ENCODE measurements around the gene CYFIP1. TPM values are rescaled to one million over a fixed set of nuclear protein-coding genes. Genes with fewer than 3 reads are reported as not detected.
A peak's percentile ranks its signal among the peaks of the same experiment; 100 is the strongest.

Gene CYFIP1
- total RNA-seq, 1 donor from 2014 or later = 98.3 TPM

DNA sequence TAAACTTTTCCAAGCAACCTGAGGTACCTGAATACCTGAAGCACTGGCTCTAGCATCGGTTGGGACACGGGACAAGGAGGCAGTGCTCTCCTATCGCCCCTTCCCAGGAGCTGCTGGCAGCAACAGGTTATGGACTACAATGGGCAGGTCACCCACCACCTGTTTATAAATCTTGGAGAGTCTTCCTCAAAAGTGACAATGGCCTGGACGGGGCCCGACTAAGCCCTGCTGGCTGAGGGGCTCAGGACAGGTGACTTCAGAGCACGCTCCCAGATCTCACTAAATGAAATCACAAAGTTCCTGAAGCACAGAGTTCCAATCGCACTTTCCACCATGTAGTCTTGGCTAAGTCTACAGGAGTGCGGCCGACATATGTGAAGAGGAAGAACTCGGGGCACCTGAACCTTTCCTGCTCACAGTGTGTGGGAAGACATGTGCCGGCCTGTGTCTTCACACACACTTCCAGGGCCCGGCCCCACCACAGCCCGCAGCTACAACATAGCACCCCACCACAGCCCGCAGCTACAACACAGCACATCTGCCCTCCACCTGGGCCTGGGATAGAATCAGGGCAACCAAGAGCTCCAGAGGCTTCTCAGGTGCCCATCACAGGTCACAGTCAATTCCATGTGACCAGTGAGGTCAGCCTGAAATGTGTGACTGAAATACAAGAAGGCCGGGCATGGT lies 12.9 kb downstream of the CYFIP1 start:
- DNase-seq (ENCODE audit: low spot score in 2 of 2, unreplicated experiment in 2 of 2) = no peak
- H3K9me3 Mint-ChIP-seq = peaks cover 12% of the 10 kb centered on the region

GRCh38 chr15:22966321-22967083 lies 13.7 kb downstream of the CYFIP1 start:
- Mint-ChIP-seq H3K27ac (no peak overlapping the region), H3K9me3 (peaks cover 12% of the 10 kb centered on the region), H3K27me3 (ENCODE audit: low read depth) (no peaks in the 10 kb centered on the region)

More for the DNA sequence above, 12.9 kb downstream of the CYFIP1 start:
- peaks cover 14% of the 10 kb centered on the region for H3K4me1 Mint-ChIP-seq
- no peak overlapping the region for H3K27ac Mint-ChIP-seq
- TF ChIP-seq CTCF (IDR thresholded peaks at IDR 0.05; ENCODE audit: unreplicated experiment) = no peak
- H3K36me3 Mint-ChIP-seq = peaks cover 20% of the 10 kb centered on the region
- no peak overlapping the region for H3K4me3 Mint-ChIP-seq
- no peaks in the 10 kb centered on the region for H3K27me3 Mint-ChIP-seq (ENCODE audit: low read depth)

DNA sequence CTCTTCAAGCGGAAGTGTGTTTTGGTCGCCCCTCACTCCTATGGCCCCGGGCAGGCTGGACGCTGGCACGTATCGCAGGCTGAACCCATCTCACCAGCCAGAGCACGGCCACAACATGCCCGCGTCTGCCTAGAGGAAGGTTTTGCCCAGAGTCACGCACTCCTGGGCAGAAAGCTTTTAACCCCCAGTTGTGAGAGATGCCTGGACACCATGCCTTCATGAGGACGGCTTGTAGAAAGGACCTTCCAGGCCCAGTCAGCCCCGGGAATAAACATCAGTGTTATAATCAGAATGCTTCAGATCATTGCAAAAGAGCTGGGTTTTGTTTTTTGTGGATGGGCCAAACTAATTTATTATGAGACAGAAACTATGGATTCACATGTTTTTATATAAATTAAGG lies 16.5 kb downstream of the CYFIP1 start:
- peaks cover 3% of the 10 kb centered on the region for H3K36me3 Mint-ChIP-seq
- peaks cover 18% of the 10 kb centered on the region for H3K4me1 Mint-ChIP-seq
- no peak overlapping the region for H3K4me3 Mint-ChIP-seq
- no peaks in the 10 kb centered on the region for H3K27me3 Mint-ChIP-seq (ENCODE audit: low read depth)
- DNase-seq (ENCODE audit: low spot score in 2 of 2, unreplicated experiment in 2 of 2) = no peak
- peak overlapping the region; percentile 90 for H3K27ac Mint-ChIP-seq
- no peaks in the 10 kb centered on the region for H3K9me3 Mint-ChIP-seq
- no peak for TF ChIP-seq CTCF (IDR thresholded peaks at IDR 0.05; ENCODE audit: unreplicated experiment)

More at GRCh38 chr15:22966321-22967083, 13.7 kb downstream of the CYFIP1 start:
- no peak overlapping the region for H3K4me3 Mint-ChIP-seq
- DNase-seq (ENCODE audit: low spot score in 2 of 2, unreplicated experiment in 2 of 2) = no peak
- peaks cover 20% of the 10 kb centered on the region for H3K36me3 Mint-ChIP-seq
- no peak for TF ChIP-seq CTCF (IDR thresholded peaks at IDR 0.05; ENCODE audit: unreplicated experiment)
- peaks cover 17% of the 10 kb centered on the region for H3K4me1 Mint-ChIP-seq

- H3K9me3 Mint-ChIP-seq = no peaks in the 10 kb centered on the region
- H3K27me3 Mint-ChIP-seq (ENCODE audit: low read depth) = no peaks in the 10 kb centered on the region
- H3K36me3 Mint-ChIP-seq = peaks cover 1% of the 10 kb centered on the region
- DNase-seq (ENCODE audit: low spot score in 2 of 2, unreplicated experiment in 2 of 2) = no peak
- no peak overlapping the region for H3K4me3 Mint-ChIP-seq
- peak overlapping the region; percentile 64 for H3K27ac Mint-ChIP-seq
- H3K4me1 Mint-ChIP-seq = peaks cover 19% of the 10 kb centered on the region
- no peak for TF ChIP-seq CTCF (IDR thresholded peaks at IDR 0.05; ENCODE audit: unreplicated experiment)
These were observed 17.6 kb downstream of the CYFIP1 start for GRCh38 chr15:22962611-22963010.

GRCh38 chr15:22961762-22962161 lies 18.4 kb downstream of the CYFIP1 start:
- no peak overlapping the region for H3K4me3 Mint-ChIP-seq
- no peak for TF ChIP-seq CTCF (IDR thresholded peaks at IDR 0.05; ENCODE audit: unreplicated experiment)
- no peaks in the 10 kb centered on the region for H3K9me3 Mint-ChIP-seq
- peaks cover 1% of the 10 kb centered on the region for H3K36me3 Mint-ChIP-seq
- no peaks in the 10 kb centered on the region for H3K27me3 Mint-ChIP-seq (ENCODE audit: low read depth)
- H3K27ac Mint-ChIP-seq = peak overlapping the region; percentile 70
- H3K4me1 Mint-ChIP-seq = peaks cover 19% of the 10 kb centered on the region
- DNase-seq (ENCODE audit: low spot score in 2 of 2, unreplicated experiment in 2 of 2) = no peak

Data from mesothelial cell of epicardium (in vitro differentiated cells).